SK-N-SH (cell line): ENCODE data around the gene CFTR.

Experiments used
- CTCF ChIP-seq: fragments of 200-600 bp; sonication (generic); IDR thresholded peaks from 2 replicates; pipeline ENCODE4 v1.6.1; 2017; ENCODE audit warnings: antibody characterized with exemption, mild to moderate bottlenecking, moderate library complexity
- EP300 ChIP-seq, 2 experiments: IDR thresholded peaks; 2 replicates each; pipeline versions ENCODE4 v1.4.0 to v1.6.1; 2012; ENCODE audit warnings: borderline replicate concordance in 1 of 2, low read depth in 1 of 2, low read length in 1 of 2
- FOSL2 ChIP-seq: IDR thresholded peaks from 2 replicates; pipeline ENCODE4 v1.4.0; 2012; ENCODE audit warnings: low read depth, mild to moderate bottlenecking, moderate library complexity, borderline replicate concordance
- GABPA ChIP-seq: IDR thresholded peaks from 2 replicates; pipeline ENCODE4 v1.4.0; 2012; ENCODE audit warnings: low read depth, mild to moderate bottlenecking
- GATA2 ChIP-seq: sonication (generic); formaldehyde crosslinking; IDR thresholded peaks from 2 replicates; pipeline ENCODE4 v1.5.0; 2020; ENCODE audit warnings: mild to moderate bottlenecking, missing genetic modification reagents
- MXI1 ChIP-seq: IDR thresholded peaks from 2 replicates; pipeline ENCODE4 v1.6.1; 2012; ENCODE audit warnings: mild to moderate bottlenecking, low read depth, low read length, improper control_type of control experiment
- USF2 ChIP-seq: fragments of 150-350 bp; IDR thresholded peaks from 2 replicates; pipeline ENCODE4 v1.6.1; 2017; ENCODE audit warnings: antibody characterized with exemption, low read length, low read depth, borderline replicate concordance
- YY1 ChIP-seq: IDR thresholded peaks from 2 replicates; pipeline ENCODE4 v1.4.0; 2012; ENCODE audit warnings: low read depth, mild to moderate bottlenecking

- TF ChIP-seq CTCF: no peak
- TF ChIP-seq USF2: no peak
- no peak for TF ChIP-seq FOSL2
- TF ChIP-seq YY1: no peak
- no peak for TF ChIP-seq GATA2
- no peak for TF ChIP-seq MXI1
- TF ChIP-seq EP300 (IDR thresholded peaks at IDR 0.05; ENCODE audit: borderline replicate concordance in 1 of 2, low read depth in 1 of 2, low read length in 1 of 2): no peak
- TF ChIP-seq GABPA: no peak
Measured at GRCh38 chr7:117564080-117564479, 84.3 kb downstream of the CFTR start.
